Kidney tubule cell (primary cell): ENCODE results near the gene GARRE1.
"Not testable (repeated sequence)": the region's sequence is repeated elsewhere in the genome, so short reads cannot be mapped to it uniquely, and the experiment has no call there.

Experiments used
- DNase-seq: peaks from one replicate; pipeline ENCODE4 v3.0.0-alpha.2; 2018; ENCODE audit warnings: low spot score

GARRE1 gene

GRCh38 chr19:34254046-34254697 is at the start of gene GARRE1:
Gene GARRE1, plus strand, starts transcription at chr19:34254554. Its CDS starts 45,920 bp downstream, at chr19:34300474.
- DNase-seq = peak; percentile 77

- not testable (repeated sequence) for DNase-seq
These were observed 49.0 kb upstream of the GARRE1 start for GRCh38 chr19:34205324-34205723.

GRCh38 chr19:34208291-34208884 is 46.0 kb upstream of the GARRE1 start:
- no peak for DNase-seq

GRCh38 chr19:34209726-34210125 is 44.6 kb upstream of the GARRE1 start:
- no peak for DNase-seq

- no peak for DNase-seq
These were observed 41.1 kb upstream of the GARRE1 start for GRCh38 chr19:34213283-34213682.

- DNase-seq = no peak
These were observed 40.3 kb upstream of the GARRE1 start for GRCh38 chr19:34214040-34214439.

- DNase-seq = no peak
These were observed 39.2 kb upstream of the GARRE1 start for GRCh38 chr19:34215006-34215665.

- DNase-seq = no peak
These were observed 38.7 kb upstream of the GARRE1 start for GRCh38 chr19:34215666-34216038.

- DNase-seq = not testable (repeated sequence)
These were observed 37.6 kb upstream of the GARRE1 start for GRCh38 chr19:34216745-34217219.

- DNase-seq = peak; percentile 85
These were observed 36.2 kb upstream of the GARRE1 start for GRCh38 chr19:34217952-34218817.

- DNase-seq = no peak
These were observed 35.6 kb upstream of the GARRE1 start for GRCh38 chr19:34218818-34219164.

- DNase-seq = peak; percentile 63
These were observed 33.8 kb upstream of the GARRE1 start for GRCh38 chr19:34220472-34221063.

GRCh38 chr19:34222386-34222785 is 32.0 kb upstream of the GARRE1 start:
- DNase-seq = no peak

GRCh38 chr19:34224996-34225658 is 29.2 kb upstream of the GARRE1 start:
- DNase-seq = peak; percentile 19

GRCh38 chr19:34225659-34226015 is 28.7 kb upstream of the GARRE1 start:
- DNase-seq = no peak

- no peak for DNase-seq
These were observed 28.3 kb upstream of the GARRE1 start for GRCh38 chr19:34226036-34226435.

- DNase-seq = peak; percentile 62
These were observed 26.0 kb upstream of the GARRE1 start for GRCh38 chr19:34228347-34228746.

GRCh38 chr19:34228762-34229161 is 25.6 kb upstream of the GARRE1 start:
- DNase-seq = no peak

- DNase-seq = no peak
These were observed 24.6 kb upstream of the GARRE1 start for GRCh38 chr19:34229721-34230120.

GRCh38 chr19:34230820-34231219 is 23.5 kb upstream of the GARRE1 start:
- DNase-seq = no peak

GRCh38 chr19:34231439-34231838 is 22.9 kb upstream of the GARRE1 start:
- no peak for DNase-seq
